GM20000 (cell line): Measurements from ENCODE around the gene TMEM87A.

Source experiments
- DNase-seq: peaks from one replicate; pipeline ENCODE4 v3.0.0; 2012; ENCODE audit warnings: low spot score
- CTCF ChIP-seq: IDR thresholded peaks from 2 replicates; pipeline ENCODE4 v1.5.1; 2012; ENCODE audit warnings: mild to moderate bottlenecking, control low read depth; ENCODE audit errors: extremely low read depth, missing control alignments

Gene TMEM87A

DNA sequence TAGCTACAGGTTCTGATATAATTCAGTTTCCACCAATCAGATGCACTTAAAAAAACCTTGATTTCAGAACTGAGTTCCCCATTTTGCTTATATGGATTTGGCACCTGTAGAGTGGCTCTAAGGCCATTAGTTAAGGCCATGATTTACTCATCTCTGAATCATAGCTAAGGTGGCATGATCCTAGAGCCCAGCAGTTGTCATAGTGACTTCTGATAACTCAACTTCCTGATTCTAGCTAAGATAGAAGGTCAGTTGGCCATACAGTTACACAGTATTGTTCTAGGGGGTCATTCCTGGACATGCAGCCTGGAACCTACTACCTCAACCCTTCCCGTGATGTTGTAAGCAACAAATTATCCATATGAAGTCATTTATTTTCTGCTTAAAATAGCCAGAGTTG, 15.9 kb upstream of the TMEM87A start:
- no peak for DNase-seq
- TF ChIP-seq CTCF: no peak

- no peak for TF ChIP-seq CTCF
Observed at GRCh38 chr15:42287931-42288330, 14.7 kb upstream of the TMEM87A start.

GRCh38 chr15:42286445-42287029, 13.3 kb upstream of the TMEM87A start:
- TF ChIP-seq CTCF: no peak
- no peak for DNase-seq

More at GRCh38 chr15:42287931-42288330, 14.7 kb upstream of the TMEM87A start:
- DNase-seq: no peak

- no peak for TF ChIP-seq CTCF
- no peak for DNase-seq
Observed at GRCh38 chr15:42285034-42285433, 11.8 kb upstream of the TMEM87A start.

- TF ChIP-seq CTCF: no peak
- DNase-seq: no peak
Observed at GRCh38 chr15:42284551-42284950, 11.3 kb upstream of the TMEM87A start.

DNA sequence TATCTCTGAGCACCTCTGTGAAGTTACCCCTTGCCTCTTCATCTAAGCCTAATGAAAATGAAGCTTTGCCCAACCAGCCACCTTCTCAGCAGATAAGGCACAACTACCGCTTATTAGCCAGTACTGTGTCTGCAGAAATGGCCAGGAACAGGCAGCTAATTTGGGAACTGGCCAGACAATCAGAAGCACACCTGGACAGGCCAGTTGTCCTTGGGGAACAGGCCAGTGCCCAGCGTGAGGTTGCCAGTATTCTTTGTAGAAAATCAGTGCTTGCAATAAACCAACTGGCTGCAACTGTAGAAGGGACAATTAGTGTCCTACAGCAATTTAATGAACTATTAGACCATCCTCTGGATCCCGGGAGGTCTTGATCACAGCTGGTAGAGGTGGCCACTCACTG, 10.4 kb upstream of the TMEM87A start:
- DNase-seq: no peak
- no peak for TF ChIP-seq CTCF

GRCh38 chr15:42282926-42283325, 9.7 kb upstream of the TMEM87A start:
- no peak for DNase-seq
- no peak for TF ChIP-seq CTCF
